NCI-H748 (cell line): Measurements from ENCODE around the gene MROH8.
"Not testable (repeated sequence)": the region's sequence is repeated elsewhere in the genome, so short reads cannot be mapped to it uniquely, and the experiment has no call there.

Experiments used
- DNase-seq: peaks from one replicate; lab custom pipeline; 2025; ENCODE audit not compliant: unreplicated experiment; lab: John Stamatoyannopoulos, UW

Gene MROH8

GRCh38 chr20:37155987-37156386, 23.4 kb downstream of the MROH8 start:
- no peak for DNase-seq

- DNase-seq: no peak
Measured at GRCh38 chr20:37154684-37155298, 24.6 kb downstream of the MROH8 start.

GRCh38 chr20:37152284-37152683, 27.1 kb downstream of the MROH8 start:
- DNase-seq: no peak

GRCh38 chr20:37151529-37151928, 27.8 kb downstream of the MROH8 start:
- no peak for DNase-seq

- not testable (repeated sequence) for DNase-seq
Measured at GRCh38 chr20:37150864-37151263, 28.5 kb downstream of the MROH8 start.

GRCh38 chr20:37147250-37147649, 32.1 kb downstream of the MROH8 start:
- no peak for DNase-seq

- DNase-seq: no peak
Measured at GRCh38 chr20:37144856-37145404, 34.4 kb downstream of the MROH8 start.

- no peak for DNase-seq
Measured at GRCh38 chr20:37142708-37143107, 36.6 kb downstream of the MROH8 start.

- DNase-seq: no peak
Measured at GRCh38 chr20:37137547-37137946, 41.8 kb downstream of the MROH8 start.

- DNase-seq: no peak
Measured at GRCh38 chr20:37133952-37134351, 45.4 kb downstream of the MROH8 start.

- no peak for DNase-seq
Measured at GRCh38 chr20:37131486-37131885, 47.9 kb downstream of the MROH8 start.

- DNase-seq: no peak
Measured at GRCh38 chr20:37128803-37129202, 50.5 kb downstream of the MROH8 start.

- DNase-seq: not testable (repeated sequence)
Measured at GRCh38 chr20:37126290-37126689, 53.1 kb downstream of the MROH8 start.

- no peak for DNase-seq
Measured at GRCh38 chr20:37123441-37123840, 55.9 kb downstream of the MROH8 start.

- DNase-seq: no peak
Measured at GRCh38 chr20:37120497-37120896, 58.9 kb downstream of the MROH8 start.

GRCh38 chr20:37119356-37120036, 59.9 kb downstream of the MROH8 start:
- DNase-seq: no peak

- DNase-seq: no peak
Measured at GRCh38 chr20:37114012-37114411, 65.3 kb downstream of the MROH8 start.

GRCh38 chr20:37111926-37112455, 67.4 kb downstream of the MROH8 start:
- DNase-seq: no peak

- DNase-seq: no peak
Measured at GRCh38 chr20:37108676-37109075, 70.7 kb downstream of the MROH8 start.

GRCh38 chr20:37102571-37102970, 76.8 kb downstream of the MROH8 start:
- no peak for DNase-seq

GRCh38 chr20:37096415-37097041, 82.8 kb downstream of the MROH8 start:
- DNase-seq: no peak
